ENCODE results near the gene ZNF831.

Gene ZNF831

DNA sequence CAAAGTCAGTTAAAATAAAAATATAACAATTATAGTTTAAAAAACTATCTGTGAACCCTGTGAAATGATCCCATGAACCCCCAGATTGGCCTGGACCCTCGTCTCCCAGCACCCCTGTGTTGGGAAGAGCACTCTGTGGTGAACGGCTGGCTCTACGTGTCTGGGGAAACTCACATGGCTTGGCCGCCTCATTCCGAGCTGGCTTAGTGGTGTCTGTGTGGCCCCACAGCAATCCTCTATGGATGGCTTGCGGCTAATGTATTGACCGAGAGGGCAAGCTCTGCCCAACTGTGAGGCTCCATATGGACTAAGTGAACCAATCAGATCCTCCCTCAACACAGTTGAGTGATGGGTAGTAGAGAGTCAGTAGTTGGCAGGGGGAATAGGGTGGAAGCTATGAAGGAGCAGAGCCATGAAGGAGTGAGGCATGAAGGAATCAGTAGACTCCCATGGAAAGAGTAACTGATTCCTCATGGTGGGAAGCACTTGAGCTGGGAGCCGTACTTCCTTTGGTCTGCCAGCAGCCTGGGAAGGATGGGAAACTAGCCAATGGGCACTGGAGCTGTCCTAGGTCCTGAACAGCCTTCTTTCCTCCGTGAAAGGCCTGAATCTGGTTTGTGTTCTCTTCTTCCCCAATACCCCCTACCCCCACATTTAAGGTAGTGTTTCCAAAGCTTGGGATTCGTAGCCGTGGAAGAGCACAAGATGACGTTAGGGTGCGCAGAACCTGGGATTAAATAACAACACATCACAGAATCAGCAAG, 21.6 kb upstream of the ZNF831 start:
- no peak for DNase-seq (ENCODE audit: low read depth)

GRCh38 chr20:59143326-59143725, 20.3 kb upstream of the ZNF831 start:
- no peak for DNase-seq (ENCODE audit: low read depth)

GRCh38 chr20:59144179-59144830, 19.3 kb upstream of the ZNF831 start:
- DNase-seq (ENCODE audit: low read depth) = no peak

DNA sequence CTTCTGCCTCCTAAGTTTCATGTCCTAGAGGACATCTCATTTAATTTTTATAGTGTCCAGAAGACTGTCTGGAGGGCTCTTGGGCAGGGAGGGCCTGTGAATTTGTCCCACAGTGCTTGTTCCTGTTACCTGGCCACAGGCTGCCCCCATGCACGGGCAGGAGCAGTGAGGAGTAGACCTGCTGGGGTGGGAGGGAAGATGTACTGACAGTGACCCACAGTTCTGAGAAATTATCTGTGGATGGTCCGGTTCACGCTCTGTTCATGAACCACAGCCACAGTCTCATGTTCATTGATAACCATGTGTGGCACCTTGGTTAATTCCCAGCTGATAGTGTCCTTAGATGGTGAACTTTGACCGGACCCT, 18.8 kb upstream of the ZNF831 start:
- no peak for DNase-seq (ENCODE audit: low read depth)

- no peak for DNase-seq (ENCODE audit: low read depth)
These were observed 18.2 kb upstream of the ZNF831 start for GRCh38 chr20:59145247-59145923.

DNA sequence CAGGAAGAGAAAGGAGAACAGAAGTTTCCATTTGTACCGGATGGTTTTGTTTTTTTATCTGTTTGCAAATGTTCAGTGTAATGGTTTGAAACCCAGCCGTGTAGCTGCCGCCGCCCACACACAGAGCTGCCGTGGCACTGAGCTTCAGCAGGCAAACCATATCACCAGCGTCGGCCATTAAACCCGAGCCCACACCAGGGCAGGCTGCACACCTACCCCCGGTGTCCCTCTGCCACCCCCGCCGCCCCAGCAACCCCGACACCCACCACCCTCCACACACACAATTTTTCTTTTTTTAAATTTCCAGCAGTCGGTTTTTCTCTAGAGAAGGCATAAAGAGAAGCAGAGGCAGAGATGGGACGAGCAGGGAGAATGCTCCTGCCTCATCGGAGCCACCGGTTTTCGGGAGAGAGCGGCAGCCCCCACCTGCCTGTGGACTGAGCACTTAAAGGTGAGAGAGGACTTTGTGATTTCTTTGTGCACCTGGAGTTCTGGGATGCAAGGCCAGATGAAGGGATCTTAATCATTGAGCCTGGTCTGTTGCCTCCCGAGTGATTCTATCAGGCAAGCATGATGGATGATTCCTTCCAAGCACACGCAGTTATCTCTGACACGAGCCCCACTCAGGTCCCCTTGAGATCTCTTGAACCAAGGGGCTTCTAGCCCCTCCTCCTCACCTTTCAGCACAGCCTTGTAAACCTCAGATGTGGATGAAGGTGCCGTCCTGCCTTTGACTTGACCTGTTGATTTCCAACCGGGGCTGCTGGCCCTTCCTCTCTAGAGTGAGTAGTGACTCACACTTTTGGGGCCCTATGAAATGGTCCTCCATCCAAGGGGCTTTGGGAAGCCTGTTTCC, 17.5 kb upstream of the ZNF831 start:
- peak; percentile 72 for DNase-seq (ENCODE audit: low read depth)

GRCh38 chr20:59146780-59147565, 16.6 kb upstream of the ZNF831 start:
- DNase-seq (ENCODE audit: low read depth) = no peak

DNA sequence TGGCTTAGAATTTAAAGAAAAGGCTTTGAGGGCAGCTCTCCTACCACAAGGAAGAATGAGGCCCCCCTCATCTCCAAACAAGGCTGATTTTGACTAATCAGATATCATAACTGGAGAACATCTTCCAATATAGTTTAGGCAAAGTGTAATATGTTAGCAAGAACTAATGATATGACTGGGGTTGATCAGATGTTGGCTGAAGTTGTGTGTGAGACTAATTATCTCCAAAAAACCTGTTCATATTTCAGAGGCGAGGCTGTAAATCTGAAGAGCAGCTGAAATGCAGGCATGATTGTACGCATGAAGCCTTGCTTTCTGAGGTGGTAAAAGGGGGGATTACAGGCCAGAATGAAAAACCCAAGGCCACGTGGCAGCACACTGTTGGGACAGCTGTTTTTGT, 16.0 kb upstream of the ZNF831 start:
- DNase-seq (ENCODE audit: low read depth) = no peak

- DNase-seq (ENCODE audit: low read depth) = no peak
These were observed 14.7 kb upstream of the ZNF831 start for GRCh38 chr20:59148701-59149493.

- no peak for DNase-seq (ENCODE audit: low read depth)
These were observed 13.7 kb upstream of the ZNF831 start for GRCh38 chr20:59149678-59150504.

GRCh38 chr20:59150821-59151251, 12.8 kb upstream of the ZNF831 start:
- DNase-seq (ENCODE audit: low read depth) = no peak

GRCh38 chr20:59151391-59151790, 12.2 kb upstream of the ZNF831 start:
- no peak for DNase-seq (ENCODE audit: low read depth)

- no peak for DNase-seq (ENCODE audit: low read depth)
These were observed 11.8 kb upstream of the ZNF831 start for GRCh38 chr20:59151820-59152219.

GRCh38 chr20:59152559-59153354, 10.9 kb upstream of the ZNF831 start:
- no peak for DNase-seq (ENCODE audit: low read depth)

- no peak for DNase-seq (ENCODE audit: low read depth)
These were observed 10.3 kb upstream of the ZNF831 start for GRCh38 chr20:59153355-59153681.

DNA sequence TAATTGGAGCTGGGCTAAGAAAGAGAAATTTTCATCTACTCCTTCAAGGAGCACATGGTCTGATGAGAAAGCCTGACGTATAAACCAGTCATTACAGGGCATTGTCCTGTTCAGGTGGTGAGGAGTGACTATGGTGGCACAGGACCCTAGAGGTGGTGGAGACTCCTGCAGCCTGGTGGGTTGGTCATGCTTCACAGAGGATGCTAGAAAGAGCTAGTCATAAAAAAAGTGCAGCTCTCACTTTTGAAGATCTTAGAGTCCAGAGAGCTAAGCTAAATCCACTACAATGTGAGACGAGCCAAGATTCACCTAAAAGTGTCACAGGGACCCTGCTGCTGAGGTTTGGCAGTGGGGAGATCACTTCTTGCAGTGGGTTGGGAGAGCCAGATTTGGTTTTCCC, 9.8 kb upstream of the ZNF831 start:
- no peak for DNase-seq (ENCODE audit: low read depth)

DNA sequence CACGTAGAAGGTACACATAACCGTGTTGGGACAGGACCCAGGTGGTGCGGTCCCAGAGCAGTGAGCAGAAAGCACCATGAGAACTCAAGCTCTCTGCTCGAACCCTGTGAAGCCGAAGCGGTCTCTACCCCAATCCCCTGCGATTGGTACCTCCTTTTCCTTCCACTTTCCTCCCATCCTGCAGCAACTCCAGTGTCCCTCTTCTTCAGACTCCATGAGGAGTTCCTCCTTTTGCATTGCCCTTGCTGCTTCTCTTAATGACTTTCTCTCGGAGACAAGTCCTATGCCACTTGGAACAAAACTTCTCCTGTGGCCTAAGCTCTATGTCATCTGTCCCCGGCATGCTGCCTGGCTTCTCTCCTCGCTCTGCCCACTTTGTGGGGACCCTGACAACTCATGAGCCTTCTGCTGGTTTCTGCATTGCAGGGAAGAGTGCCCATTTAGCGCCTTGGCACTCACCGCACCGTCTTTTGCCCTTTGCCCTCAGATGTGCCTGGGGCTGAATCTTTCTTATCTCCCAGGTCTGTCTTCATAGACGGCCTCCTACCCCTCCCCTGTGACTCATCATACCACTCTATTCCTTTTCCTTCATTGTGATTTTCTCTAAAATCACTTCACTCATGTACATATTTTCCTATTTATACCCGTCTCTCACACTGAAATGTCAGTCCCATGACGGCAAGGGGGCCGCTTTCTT, 9.2 kb upstream of the ZNF831 start:
- no peak for DNase-seq (ENCODE audit: low read depth)

GRCh38 chr20:59157064-59157463, 6.6 kb upstream of the ZNF831 start:
- no peak for DNase-seq (ENCODE audit: low read depth)
